Muscle layer of duodenum (tissue), 2 donors: ENCODE measurements around the gene CTDP1.

ENCODE experiments used
- H3K27ac ChIP-seq: one replicate; pipeline ENCODE4 v1.7.0; 2013; ENCODE audit warnings: mild to moderate bottlenecking, low read length
- H3K27me3 ChIP-seq: one replicate; pipeline ENCODE4 v1.7.0; 2013; ENCODE audit warnings: low read depth, mild to moderate bottlenecking, control low read depth, low read length
- H3K36me3 ChIP-seq, 2 donors: one replicate each; pipeline ENCODE4 v1.7.0; 2013; ENCODE audit warnings: low read length in 2 of 2, control low read depth in 1 of 2, mild to moderate bottlenecking in 1 of 2; ENCODE audit not compliant: insufficient read depth in 2 of 2, control insufficient read depth in 1 of 2
- H3K4me1 ChIP-seq, 2 donors: one replicate each; pipeline ENCODE4 v1.7.0; 2013; ENCODE audit warnings: low read length in 2 of 2, mild to moderate bottlenecking in 2 of 2, control low read depth in 1 of 2, moderate library complexity in 1 of 2; ENCODE audit not compliant: insufficient read depth in 2 of 2, control insufficient read depth in 1 of 2
- H3K4me3 ChIP-seq, 2 donors: one replicate each; pipeline ENCODE4 v1.7.0; 2013; ENCODE audit warnings: low read length in 2 of 2, low read depth in 1 of 2, mild to moderate bottlenecking in 1 of 2
- H3K9me3 ChIP-seq, 2 donors: one replicate each; pipeline ENCODE4 v1.7.0; 2013; ENCODE audit warnings: low read length in 2 of 2, control low read depth in 1 of 2, mild to moderate bottlenecking in 1 of 2; ENCODE audit not compliant: control insufficient read depth in 1 of 2
- donor health status: healthy.

CTDP1 gene

GRCh38 chr18:79772865-79773696, 93.5 kb downstream of the CTDP1 start:
- H3K9me3 ChIP-seq = peaks cover 0 to 9% of the 10 kb centered on the region in 2 donors
- H3K27ac ChIP-seq = no peak overlapping the region
- H3K4me1 ChIP-seq = no peaks in the 10 kb centered on the region
- no peak overlapping the region for H3K4me3 ChIP-seq
- no peaks in the 10 kb centered on the region for H3K36me3 ChIP-seq
- H3K27me3 ChIP-seq = no peaks in the 10 kb centered on the region

GRCh38 chr18:79774111-79774510, 94.5 kb downstream of the CTDP1 start:
- Histone ChIP-seq H3K4me3 (no peak overlapping the region), H3K36me3 (no peaks in the 10 kb centered on the region), H3K9me3 (peaks cover 0 to 6% of the 10 kb centered on the region in 2 donors), H3K27ac (no peak overlapping the region), H3K27me3 (no peaks in the 10 kb centered on the region), H3K4me1 (no peaks in the 10 kb centered on the region)

GRCh38 chr18:79775441-79776221, 96.0 kb downstream of the CTDP1 start:
- Histone ChIP-seq H3K36me3 (no peaks in the 10 kb centered on the region), H3K4me1 (no peaks in the 10 kb centered on the region), H3K27me3 (no peaks in the 10 kb centered on the region), H3K27ac (no peak overlapping the region), H3K4me3 (no peak overlapping the region), H3K9me3 (no peaks in the 10 kb centered on the region)

GRCh38 chr18:79776674-79777073, 97.1 kb downstream of the CTDP1 start:
- Histone ChIP-seq H3K36me3 (no peaks in the 10 kb centered on the region), H3K4me1 (no peaks in the 10 kb centered on the region), H3K9me3 (no peaks in the 10 kb centered on the region), H3K27me3 (no peaks in the 10 kb centered on the region), H3K4me3 (no peak overlapping the region), H3K27ac (no peak overlapping the region)

GRCh38 chr18:79778291-79778791, 98.7 kb downstream of the CTDP1 start:
- Histone ChIP-seq H3K27me3 (no peaks in the 10 kb centered on the region), H3K4me1 (no peaks in the 10 kb centered on the region), H3K9me3 (no peaks in the 10 kb centered on the region), H3K27ac (no peak overlapping the region), H3K36me3 (no peaks in the 10 kb centered on the region), H3K4me3 (no peak overlapping the region)

- Histone ChIP-seq H3K4me3 (no peak overlapping the region), H3K9me3 (no peaks in the 10 kb centered on the region), H3K27me3 (no peaks in the 10 kb centered on the region), H3K36me3 (no peaks in the 10 kb centered on the region), H3K4me1 (no peaks in the 10 kb centered on the region), H3K27ac (no peak overlapping the region)
Observed at GRCh38 chr18:79779021-79779699, 99.6 kb downstream of the CTDP1 start.

- H3K36me3 ChIP-seq = no peaks in the 10 kb centered on the region
- no peaks in the 10 kb centered on the region for H3K27me3 ChIP-seq
- no peaks in the 10 kb centered on the region for H3K9me3 ChIP-seq
- H3K27ac ChIP-seq = no peak overlapping the region
- no peak overlapping the region for H3K4me3 ChIP-seq
- H3K4me1 ChIP-seq = no peaks in the 10 kb centered on the region
Observed at GRCh38 chr18:79779700-79780190, 100.1 kb downstream of the CTDP1 start.

- Histone ChIP-seq H3K36me3 (no peaks in the 10 kb centered on the region), H3K4me1 (no peaks in the 10 kb centered on the region), H3K4me3 (no peak overlapping the region), H3K27me3 (no peaks in the 10 kb centered on the region), H3K9me3 (no peaks in the 10 kb centered on the region), H3K27ac (no peak overlapping the region)
Observed at GRCh38 chr18:79780547-79780946, 100.9 kb downstream of the CTDP1 start.

- Histone ChIP-seq H3K27me3 (peaks cover 3% of the 10 kb centered on the region), H3K4me3 (no peak overlapping the region)
Observed at GRCh38 chr18:79781331-79781941, 101.8 kb downstream of the CTDP1 start.

GRCh38 chr18:79782566-79783308, 103.1 kb downstream of the CTDP1 start:
- no peak overlapping the region for H3K4me3 ChIP-seq
- no peak overlapping the region for H3K27ac ChIP-seq
- H3K4me1 ChIP-seq = peaks cover 0 to 3% of the 10 kb centered on the region in 2 donors
- H3K36me3 ChIP-seq = no peaks in the 10 kb centered on the region
- peaks cover 12% of the 10 kb centered on the region for H3K27me3 ChIP-seq
- H3K9me3 ChIP-seq = no peaks in the 10 kb centered on the region

More at GRCh38 chr18:79781331-79781941, 101.8 kb downstream of the CTDP1 start:
- no peaks in the 10 kb centered on the region for H3K9me3 ChIP-seq
- no peaks in the 10 kb centered on the region for H3K36me3 ChIP-seq
- no peak overlapping the region for H3K27ac ChIP-seq
- no peaks in the 10 kb centered on the region for H3K4me1 ChIP-seq
